Measurements from ENCODE around the gene PLVAP.

The PLVAP gene

GRCh38 chr19:17376935-17377600 lies at the start of gene PLVAP:
Gene PLVAP (minus strand): TSS chr19:17377342. CDS start chr19:17377288, 54 bp downstream.
- no peak within 1 kb of the TSS for H3K4me3 Mint-ChIP-seq
- H3K27ac Mint-ChIP-seq, result no peak within 1 kb of the TSS
- H3K27me3 Mint-ChIP-seq, result peaks cover 2% of the 10 kb centered on the region

GRCh38 chr19:17424743-17425365 lies 47.7 kb upstream of the PLVAP start:
- Mint-ChIP-seq H3K27ac (no peak overlapping the region), H3K4me3 (no peak overlapping the region), H3K4me1 (peaks cover 15% of the 10 kb centered on the region), H3K36me3 (no peaks in the 10 kb centered on the region), H3K9me3 (no peaks in the 10 kb centered on the region), H3K27me3 (no peaks in the 10 kb centered on the region)

More at GRCh38 chr19:17376935-17377600, at the start of gene PLVAP:
- Mint-ChIP-seq H3K36me3 (no peaks in the 10 kb centered on the region), H3K9me3 (no peaks in the 10 kb centered on the region), H3K4me1 (no peaks in the 10 kb centered on the region)

GRCh38 chr19:17423429-17424208 lies 46.5 kb upstream of the PLVAP start:
- Mint-ChIP-seq H3K4me1 (peaks cover 23% of the 10 kb centered on the region), H3K36me3 (no peaks in the 10 kb centered on the region), H3K9me3 (no peaks in the 10 kb centered on the region), H3K27ac (no peak overlapping the region), H3K4me3 (no peak overlapping the region), H3K27me3 (no peaks in the 10 kb centered on the region)

- H3K27me3 Mint-ChIP-seq, result no peaks in the 10 kb centered on the region
- no peak overlapping the region for H3K4me3 Mint-ChIP-seq
- H3K4me1 Mint-ChIP-seq, result peaks cover 23% of the 10 kb centered on the region
- no peaks in the 10 kb centered on the region for H3K9me3 Mint-ChIP-seq
- H3K27ac Mint-ChIP-seq, result no peak overlapping the region
- H3K36me3 Mint-ChIP-seq, result peaks cover under 1% of the 10 kb centered on the region
Measured at GRCh38 chr19:17421942-17422341, 44.8 kb upstream of the PLVAP start.

- H3K9me3 Mint-ChIP-seq, result no peaks in the 10 kb centered on the region
- H3K4me1 Mint-ChIP-seq, result peaks cover 23% of the 10 kb centered on the region
- H3K27me3 Mint-ChIP-seq, result no peaks in the 10 kb centered on the region
- peak overlapping the region; percentile 96 for H3K4me3 Mint-ChIP-seq
- H3K27ac Mint-ChIP-seq, result no peak overlapping the region
- H3K36me3 Mint-ChIP-seq, result peaks cover 2% of the 10 kb centered on the region
Measured at GRCh38 chr19:17420475-17420924, 43.4 kb upstream of the PLVAP start.

- H3K4me1 Mint-ChIP-seq, result peaks cover 23% of the 10 kb centered on the region
- H3K27me3 Mint-ChIP-seq, result no peaks in the 10 kb centered on the region
- peak within 1 kb of the TSS; percentile 96 for H3K4me3 Mint-ChIP-seq
- no peaks in the 10 kb centered on the region for H3K9me3 Mint-ChIP-seq
- H3K36me3 Mint-ChIP-seq, result peaks cover 5% of the 10 kb centered on the region
- peak within 1 kb of the TSS; percentile 92 for H3K27ac Mint-ChIP-seq
Measured at GRCh38 chr19:17419621-17420474, 42.7 kb upstream of the PLVAP start, which contains the start of gene MVB12A. Gene MVB12A (plus strand): TSS chr19:17420047. CDS start chr19:17420136, 89 bp downstream.

GRCh38 chr19:17419154-17419620 lies 42.0 kb upstream of the PLVAP start:
- Mint-ChIP-seq H3K36me3 (peaks cover 5% of the 10 kb centered on the region), H3K27ac (peak overlapping the region; percentile 92), H3K4me3 (peak overlapping the region; percentile 96), H3K27me3 (no peaks in the 10 kb centered on the region), H3K9me3 (no peaks in the 10 kb centered on the region), H3K4me1 (peaks cover 22% of the 10 kb centered on the region)

GRCh38 chr19:17418710-17419109 lies 41.6 kb upstream of the PLVAP start:
- Mint-ChIP-seq H3K4me3 (peak overlapping the region; percentile 96), H3K36me3 (peaks cover 5% of the 10 kb centered on the region), H3K27me3 (no peaks in the 10 kb centered on the region), H3K27ac (no peak overlapping the region), H3K4me1 (peaks cover 18% of the 10 kb centered on the region), H3K9me3 (no peaks in the 10 kb centered on the region)

GRCh38 chr19:17415121-17415520 lies 38.0 kb upstream of the PLVAP start:
- Mint-ChIP-seq H3K36me3 (peaks cover 5% of the 10 kb centered on the region), H3K4me3 (no peak overlapping the region), H3K4me1 (peaks cover 17% of the 10 kb centered on the region), H3K9me3 (no peaks in the 10 kb centered on the region), H3K27ac (peak overlapping the region; percentile 23), H3K27me3 (no peaks in the 10 kb centered on the region)

GRCh38 chr19:17414097-17414496 lies 37.0 kb upstream of the PLVAP start:
- Mint-ChIP-seq H3K36me3 (peaks cover 5% of the 10 kb centered on the region), H3K4me1 (peaks cover 10% of the 10 kb centered on the region), H3K4me3 (no peak overlapping the region), H3K27me3 (no peaks in the 10 kb centered on the region), H3K9me3 (no peaks in the 10 kb centered on the region), H3K27ac (no peak overlapping the region)

GRCh38 chr19:17411801-17412200 lies 34.7 kb upstream of the PLVAP start:
- Mint-ChIP-seq H3K36me3 (peaks cover 3% of the 10 kb centered on the region), H3K9me3 (no peaks in the 10 kb centered on the region), H3K4me3 (no peak overlapping the region), H3K4me1 (peaks cover 19% of the 10 kb centered on the region), H3K27ac (peak overlapping the region; percentile 35), H3K27me3 (no peaks in the 10 kb centered on the region)

GRCh38 chr19:17409990-17410389 lies 32.8 kb upstream of the PLVAP start:
- no peak overlapping the region for H3K4me3 Mint-ChIP-seq

GRCh38 chr19:17406887-17407196 lies 29.7 kb upstream of the PLVAP start:
- Mint-ChIP-seq H3K27ac (peak overlapping the region; percentile 94), H3K9me3 (no peaks in the 10 kb centered on the region), H3K27me3 (no peaks in the 10 kb centered on the region), H3K36me3 (no peaks in the 10 kb centered on the region), H3K4me3 (peak overlapping the region; percentile 89), H3K4me1 (peaks cover 24% of the 10 kb centered on the region)

More at GRCh38 chr19:17409990-17410389, 32.8 kb upstream of the PLVAP start:
- H3K4me1 Mint-ChIP-seq, result peaks cover 23% of the 10 kb centered on the region
- H3K36me3 Mint-ChIP-seq, result peaks cover under 1% of the 10 kb centered on the region
- no peaks in the 10 kb centered on the region for H3K27me3 Mint-ChIP-seq
- no peaks in the 10 kb centered on the region for H3K9me3 Mint-ChIP-seq
- H3K27ac Mint-ChIP-seq, result no peak overlapping the region

GRCh38 chr19:17406046-17406886 lies 29.1 kb upstream of the PLVAP start:
- Mint-ChIP-seq H3K4me1 (peaks cover 24% of the 10 kb centered on the region), H3K36me3 (no peaks in the 10 kb centered on the region)

More at GRCh38 chr19:17406046-17406886, 29.1 kb upstream of the PLVAP start:
- H3K27me3 Mint-ChIP-seq, result no peaks in the 10 kb centered on the region
- peak overlapping the region; percentile 89 for H3K4me3 Mint-ChIP-seq
- no peaks in the 10 kb centered on the region for H3K9me3 Mint-ChIP-seq
- H3K27ac Mint-ChIP-seq, result peak overlapping the region; percentile 94

Data from activated naive CD4-positive, alpha-beta T cell treated with anti-CD3 and anti-CD28 coated beads, Interleukin-2, amount 50 U/mL, for 24 hours (primary cell).